Endothelial cell of hepatic sinusoid (primary cell): ENCODE measurements around the gene RBMS1.

Experiments
- in situ Hi-C: cut with HindIII; loops from 2 replicates; pipeline ENCODE4 v1.10.0; 2017; ENCODE audit warnings: low sequenced_read_pairs

Gene RBMS1

GRCh38 chr2:160293391-160294091 lies 200.1 kb downstream of the RBMS1 start:
- in situ Hi-C loops: no loop called here

DNA sequence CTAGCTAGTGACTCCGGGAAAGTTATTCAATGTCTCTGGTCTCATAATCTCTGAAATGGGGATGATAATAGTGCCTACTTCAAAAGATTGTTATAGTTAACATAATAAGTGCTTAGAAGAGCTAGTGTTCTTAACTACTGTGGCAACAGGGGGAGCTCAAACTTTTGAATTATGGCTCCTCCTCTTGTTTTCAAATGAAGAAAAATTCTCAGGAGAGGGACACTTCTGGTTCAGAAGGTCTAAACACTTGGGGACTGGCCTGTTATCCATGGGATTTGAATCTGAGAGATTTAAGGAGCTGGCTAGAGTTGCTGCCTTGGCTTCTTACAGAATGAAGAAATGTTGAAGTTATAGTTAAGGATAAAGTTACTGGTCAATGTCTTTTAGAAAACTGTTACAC lies 201.4 kb downstream of the RBMS1 start:
- in situ Hi-C loops: no loop called here

GRCh38 chr2:160291382-160291781 lies 202.2 kb downstream of the RBMS1 start:
- in situ Hi-C loops: no loop called here

- in situ Hi-C loops: no loop called here
Observed at GRCh38 chr2:160290598-160290997, 203.0 kb downstream of the RBMS1 start.

DNA sequence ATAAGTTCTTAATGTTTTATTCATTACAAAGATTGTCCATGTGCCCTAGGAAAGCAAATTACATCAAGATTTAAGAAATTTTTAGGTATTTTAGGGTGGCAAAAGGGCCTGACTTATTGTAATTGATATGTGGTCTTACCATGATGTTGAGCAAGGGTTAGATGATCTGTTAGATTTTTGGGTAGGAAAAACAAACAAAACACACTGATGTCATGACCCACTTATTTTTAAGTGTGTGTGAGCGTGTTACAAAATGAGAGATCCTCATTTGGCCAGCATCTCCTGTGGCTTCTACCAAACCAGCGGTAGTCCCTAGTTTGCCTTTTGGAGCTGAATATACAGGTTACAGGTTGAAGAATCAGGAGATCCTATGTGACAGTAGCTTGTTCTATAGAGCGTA lies 203.8 kb downstream of the RBMS1 start:
- in situ Hi-C loops: no loop called here

DNA sequence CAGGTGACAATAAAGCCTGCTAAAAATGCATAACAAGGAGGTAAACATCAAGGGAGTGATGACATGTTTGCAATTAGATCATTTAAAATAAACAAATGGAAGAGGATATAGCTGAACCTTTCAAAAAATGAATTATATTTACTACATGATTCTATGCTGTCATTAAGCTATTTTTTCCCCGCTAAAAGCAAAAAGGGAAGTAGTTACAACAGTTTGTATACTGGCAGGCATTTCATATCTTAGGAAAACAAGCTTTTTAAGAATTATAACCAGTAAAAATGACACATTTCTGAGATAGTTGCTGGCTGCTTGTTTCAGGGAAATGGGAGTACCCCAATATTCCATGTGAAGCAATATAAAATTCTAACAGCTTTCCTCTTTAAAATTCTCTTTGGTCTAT lies 204.5 kb downstream of the RBMS1 start:
- in situ Hi-C loops: no loop called here

- in situ Hi-C loops: no loop called here
Observed at GRCh38 chr2:160288324-160288723, 205.3 kb downstream of the RBMS1 start.

- in situ Hi-C loops: no loop called here
Observed at GRCh38 chr2:160287476-160287875, 206.1 kb downstream of the RBMS1 start.

DNA sequence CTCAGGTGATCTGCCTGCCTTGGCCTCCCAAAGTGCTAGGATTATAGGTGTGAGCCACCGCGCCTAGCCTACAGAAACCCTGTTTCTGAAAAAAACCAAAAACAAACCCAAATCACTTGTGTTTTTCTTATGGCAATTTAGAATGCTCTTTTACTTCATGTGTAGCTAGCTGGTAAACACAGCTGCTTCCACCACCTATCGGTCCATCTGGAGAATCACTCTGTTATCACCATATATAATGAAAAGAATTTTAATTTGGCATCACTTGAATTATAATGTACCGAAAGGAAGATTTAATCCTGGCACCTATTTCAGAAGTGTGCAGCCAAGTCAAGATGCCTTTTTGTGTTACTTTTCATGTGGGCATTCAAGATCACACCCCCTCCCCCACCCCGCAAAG lies 207.1 kb downstream of the RBMS1 start:
- in situ Hi-C loops: no loop called here

GRCh38 chr2:160283675-160284074 lies 209.9 kb downstream of the RBMS1 start:
- in situ Hi-C loops: no loop called here

DNA sequence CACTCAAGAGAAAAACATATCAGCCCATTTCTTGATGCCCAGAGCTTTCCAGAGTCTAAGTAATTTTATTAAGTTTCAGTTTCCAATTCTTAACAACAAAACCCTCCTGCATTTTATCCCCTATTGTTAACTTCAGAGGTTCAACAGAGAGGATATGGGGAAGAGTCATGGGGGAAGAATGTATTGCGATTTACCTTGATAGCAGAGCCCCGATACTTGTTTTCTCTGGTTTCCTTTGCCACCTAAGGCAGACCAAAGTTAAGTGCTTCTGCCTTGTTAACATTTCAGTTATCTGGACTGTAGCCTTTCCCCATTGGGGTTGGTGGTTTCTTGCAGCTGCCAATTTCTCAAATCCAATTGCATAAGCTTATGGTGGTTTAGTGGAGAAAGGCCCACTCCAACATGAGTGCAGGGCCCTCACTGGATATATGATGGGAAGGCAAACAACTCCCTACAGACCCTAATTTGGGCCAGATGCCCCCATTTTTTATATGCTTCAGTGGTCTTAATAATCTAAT lies 211.5 kb downstream of the RBMS1 start:
- in situ Hi-C loops: no loop called here

DNA sequence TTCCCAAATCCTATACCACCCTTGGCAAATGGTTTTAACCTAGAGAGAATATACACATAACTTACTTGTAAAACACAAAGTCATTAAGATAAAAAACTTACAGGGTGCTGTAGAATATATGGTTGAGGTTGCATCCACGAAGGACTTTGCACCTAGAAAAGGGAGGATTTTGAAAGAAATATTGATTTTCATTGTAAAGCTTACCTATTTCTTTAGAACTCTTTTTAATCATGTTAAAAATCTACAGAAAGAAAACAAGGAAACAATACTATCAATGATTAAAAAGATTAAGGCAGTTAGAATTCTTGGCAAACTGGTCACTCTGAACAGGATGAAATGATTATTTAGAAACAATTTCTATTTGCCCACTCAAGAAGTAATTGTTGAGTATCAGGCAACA lies 212.4 kb downstream of the RBMS1 start:
- in situ Hi-C loops: no loop called here

DNA sequence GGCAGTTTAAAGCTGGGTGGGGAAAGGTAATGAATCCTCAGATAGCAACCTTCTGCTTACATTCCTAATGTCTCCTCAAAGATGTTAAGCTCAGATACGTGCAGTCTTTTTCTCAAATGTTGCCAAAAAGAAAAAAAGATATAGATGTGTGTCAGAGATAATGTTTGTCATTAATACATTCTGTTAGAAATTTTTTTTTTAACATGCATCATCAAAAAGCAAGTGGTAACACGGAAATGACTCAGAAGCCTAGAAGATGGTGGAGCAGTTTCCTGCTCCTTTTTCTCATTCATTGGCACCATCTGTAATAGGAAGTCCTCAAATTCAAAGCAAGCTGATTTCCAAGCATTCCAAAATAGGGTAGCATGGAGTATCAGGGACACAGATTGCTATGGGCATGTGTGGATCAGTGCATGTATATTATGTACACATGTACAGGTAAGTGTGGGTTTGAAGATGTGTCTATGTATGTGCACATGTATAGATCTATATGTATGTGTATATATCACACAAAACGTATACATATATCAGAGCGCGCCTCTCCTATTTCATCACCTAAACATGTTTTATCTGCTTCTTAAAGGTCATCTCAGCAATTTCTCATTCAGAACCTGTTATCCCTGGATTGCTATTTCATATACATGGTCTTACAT lies 213.7 kb downstream of the RBMS1 start:
- in situ Hi-C loops: no loop called here

DNA sequence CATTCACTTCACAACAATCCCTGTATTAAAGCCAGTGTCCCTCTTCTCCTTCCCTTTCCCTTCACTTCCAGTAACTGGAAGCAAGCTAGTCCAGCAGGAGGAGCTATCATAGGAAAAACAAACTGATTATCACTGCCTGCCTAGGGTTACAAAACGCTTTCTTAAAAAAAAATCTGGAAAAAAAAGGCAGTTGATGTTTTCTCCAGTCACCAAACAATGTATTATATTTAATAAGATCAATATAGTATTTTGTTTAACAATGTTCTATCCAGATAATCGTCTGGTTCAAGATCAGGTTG lies 214.8 kb downstream of the RBMS1 start:
- in situ Hi-C loops: no loop called here

DNA sequence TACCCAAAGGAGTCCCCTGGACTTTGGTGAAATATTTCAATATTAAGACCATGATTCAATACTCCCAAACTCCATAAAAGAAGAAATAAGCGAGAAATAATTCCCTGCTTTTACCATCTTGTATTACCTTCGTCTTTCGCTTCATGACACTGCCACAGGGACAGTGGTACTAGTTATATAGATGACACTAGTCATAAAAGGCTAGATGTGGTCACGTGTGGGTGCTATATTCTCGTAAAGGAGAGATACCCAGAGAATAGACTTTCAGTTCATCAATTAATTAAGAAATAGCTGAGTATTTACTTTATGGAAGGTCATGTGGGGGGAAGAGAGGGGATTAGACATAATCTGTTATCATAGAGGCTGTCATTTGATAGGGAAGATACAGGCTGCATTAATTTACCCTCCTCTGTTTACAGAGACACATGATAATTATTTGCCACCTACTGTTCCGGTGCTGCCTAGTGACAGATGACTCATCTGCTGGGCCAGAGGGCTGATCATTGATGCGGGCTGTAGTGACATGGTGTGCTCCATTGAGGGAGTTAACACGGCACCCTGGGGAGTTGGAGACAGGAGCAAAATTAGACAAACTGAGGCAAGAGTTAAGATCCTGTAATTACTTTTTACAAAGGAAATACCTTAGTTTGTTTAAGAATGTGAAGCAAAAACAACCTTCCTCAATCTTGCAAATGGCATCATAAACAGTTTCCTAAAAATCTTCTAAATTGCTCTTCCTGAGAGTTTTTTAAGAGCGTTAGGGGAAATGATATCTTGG lies 215.3 kb downstream of the RBMS1 start:
- in situ Hi-C loops: no loop called here

- in situ Hi-C loops: no loop called here
Observed at GRCh38 chr2:160277151-160277550, 216.5 kb downstream of the RBMS1 start.

- in situ Hi-C loops: no loop called here
Observed at GRCh38 chr2:160275656-160276055, 218.0 kb downstream of the RBMS1 start.

- in situ Hi-C loops: no loop called here
Observed at GRCh38 chr2:160271171-160272086, 222.2 kb downstream of the RBMS1 start.

DNA sequence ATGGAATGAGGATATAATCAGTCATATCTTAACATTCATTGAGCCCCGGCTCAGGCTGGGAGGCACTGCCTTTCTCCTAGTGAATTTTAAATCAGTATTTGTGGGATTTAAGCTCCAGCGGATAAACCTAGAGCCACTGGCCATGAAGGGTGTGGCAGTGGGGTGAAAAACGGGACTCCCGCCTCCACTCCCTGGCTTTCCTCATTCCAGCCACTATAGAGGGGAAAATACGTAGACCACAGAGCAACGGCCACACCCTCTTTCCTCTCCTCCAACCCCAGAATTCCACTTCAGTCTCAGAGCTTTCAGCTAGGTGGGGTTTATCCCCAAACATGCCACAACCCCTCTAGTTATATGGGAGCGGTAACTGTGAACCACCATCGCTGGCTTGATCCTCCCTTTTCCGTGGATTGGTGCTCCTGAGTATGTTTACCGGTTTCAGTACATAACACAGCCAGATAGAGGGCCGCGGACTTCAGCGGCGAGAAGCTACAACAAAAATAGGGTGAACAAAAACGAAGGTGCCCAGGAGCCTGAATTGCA lies 223.0 kb downstream of the RBMS1 start:
- in situ Hi-C loops: no loop called here

- in situ Hi-C loops: no loop called here
Observed at GRCh38 chr2:160269803-160270570, 223.6 kb downstream of the RBMS1 start.
